CD4-positive, alpha-beta T cell treated with Interleukin-15 for 4 hours (primary cell): Measurements from ENCODE around the gene ZNF302.

Experiments
- DNase-seq: peaks from one replicate; pipeline ENCODE4 v3.0.0-alpha.2; 2020; ENCODE audit warnings: low spot score

Gene ZNF302

DNA sequence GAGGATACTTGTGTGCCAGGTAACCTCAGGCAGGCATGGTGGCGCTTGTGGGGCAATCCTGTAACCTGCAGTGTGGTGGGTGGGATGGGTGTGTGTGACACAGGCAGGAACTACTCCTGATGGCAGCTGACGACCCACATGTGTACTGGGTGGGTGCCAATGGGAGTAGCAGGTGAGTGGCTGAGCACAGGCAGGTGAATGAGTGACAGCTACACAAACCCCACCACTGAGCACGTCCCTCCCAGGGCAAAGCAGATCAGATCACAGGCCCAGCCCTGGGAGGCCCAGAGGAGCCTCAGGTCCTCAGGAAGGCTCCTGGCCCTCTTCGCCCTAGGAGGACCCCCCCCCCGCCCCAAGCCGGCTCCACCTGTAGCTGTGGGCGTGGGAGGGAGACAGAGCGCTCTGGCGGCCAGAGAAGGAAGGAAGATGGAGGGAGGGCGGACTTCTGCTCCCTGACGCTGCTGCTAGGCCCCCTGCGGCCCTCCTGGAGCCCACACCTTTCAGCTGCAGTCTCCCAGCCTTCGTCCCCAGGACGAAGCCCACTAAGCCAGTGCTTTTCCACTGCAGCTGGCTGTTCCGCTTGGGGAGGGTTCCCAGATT, 55.2 kb downstream of the ZNF302 start:
- no peak for DNase-seq

DNA sequence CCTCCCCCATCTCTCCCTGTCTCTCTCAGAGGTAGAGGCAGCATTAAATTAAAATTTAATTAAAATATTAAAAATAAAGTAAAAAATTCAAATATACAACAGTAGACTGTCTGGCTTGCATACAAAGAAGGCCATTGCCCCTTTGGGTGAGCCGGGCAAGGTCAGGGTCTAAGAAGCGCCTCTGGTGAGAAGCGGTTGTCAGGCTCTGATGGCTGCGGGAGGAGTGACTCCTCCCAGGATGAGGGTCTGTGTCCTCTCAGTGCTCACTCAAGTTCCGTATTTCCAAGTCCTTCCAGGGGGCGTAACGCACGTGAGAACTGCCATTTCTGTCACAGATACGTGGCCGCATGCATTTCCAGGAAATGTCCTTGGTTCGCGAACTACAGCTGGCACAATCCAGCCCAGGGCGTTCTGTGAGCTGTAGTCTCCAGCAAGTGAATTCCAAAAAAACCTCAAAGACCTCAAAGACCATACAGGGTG, 55.8 kb downstream of the ZNF302 start:
- DNase-seq, result no peak

- peak; percentile 80 for DNase-seq
These were observed 56.5 kb downstream of the ZNF302 start, which contains the start of gene ZNF181 for GRCh38 chr19:34733746-34734536. Gene ZNF181, plus strand, starts transcription at chr19:34734243. Its CDS starts 795 bp downstream, at chr19:34735038.

- no peak for DNase-seq
These were observed 57.1 kb downstream of the ZNF302 start for GRCh38 chr19:34734537-34735103.
